Suprapubic skin (tissue), 4 donors: Measurements from ENCODE around the gene ST6GALNAC4.

ENCODE experiments used
- CTCF ChIP-seq, 2 donors: fragments of 200-600 bp in 1 of 2; fragments of 450-650 bp in 1 of 2; sonication (generic) in 1 of 2; IDR thresholded peaks; one replicate each; pipeline ENCODE4 v1.5.1; 2016 to 2019; ENCODE audit warnings: antibody characterized with exemption in 2 of 2, mild to moderate bottlenecking in 1 of 2, moderate library complexity in 1 of 2
- EP300 ChIP-seq: sonication (generic); formaldehyde crosslinking; IDR thresholded peaks from one replicate; pipeline ENCODE4 v1.6.1; 2017; ENCODE audit warnings: antibody characterized with exemption
- POLR2A ChIP-seq, 2 donors: fragments of 450-650 bp; IDR thresholded peaks; one replicate each; pipeline ENCODE4 v1.6.1; 2017; ENCODE audit warnings: antibody characterized with exemption in 2 of 2, mild to moderate bottlenecking in 2 of 2, moderate library complexity in 2 of 2
- POLR2AphosphoS5 ChIP-seq, 3 donors: sonication (generic); formaldehyde crosslinking; IDR thresholded peaks; one replicate each; pipeline ENCODE4 v1.6.1; 2017; ENCODE audit warnings: antibody characterized with exemption in 3 of 3

- TF ChIP-seq CTCF (IDR thresholded peaks at IDR 0.05) (no peak), POLR2AphosphoS5 (IDR thresholded peaks at IDR 0.05) (no peak), POLR2A (IDR thresholded peaks at IDR 0.05) (no peak), EP300 (no peak)
These were observed 3.2 kb downstream of the ST6GALNAC4 start for GRCh38 chr9:127913682-127914081.
